GM12891 (cell line): ENCODE measurements around the gene GALP.

ENCODE experiments used
- POLR2A ChIP-seq: IDR thresholded peaks from 2 replicates; pipeline ENCODE4 v1.6.1; 2011; ENCODE audit warnings: low read depth, low read length, control low read depth
- TAF1 ChIP-seq: IDR thresholded peaks from 2 replicates; pipeline ENCODE4 v1.6.1; 2011; ENCODE audit warnings: low read depth, low read length, control low read depth

DNA sequence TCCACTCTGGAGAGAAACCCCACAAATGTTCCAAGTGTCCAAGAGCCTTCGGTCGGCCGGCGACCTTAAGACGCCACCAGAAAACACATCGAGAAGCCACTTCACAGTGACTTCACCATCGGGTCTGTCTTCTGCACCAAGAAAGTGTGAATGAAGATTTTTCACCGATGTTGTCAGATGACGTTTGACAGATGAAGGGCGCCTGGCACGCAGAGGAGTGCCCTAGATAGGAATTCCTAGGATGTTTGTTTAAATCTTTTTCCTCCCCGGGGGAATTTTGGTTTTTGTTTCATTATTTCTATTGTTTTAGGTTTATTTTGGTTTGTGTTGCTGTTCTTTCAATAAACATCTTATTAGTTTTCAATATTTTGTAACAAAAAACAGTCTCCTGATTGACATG, 33.3 kb downstream of the GALP start:
- TF ChIP-seq POLR2A = no peak
- no peak for TF ChIP-seq TAF1
